GM10248 (cell line): ENCODE results near the gene DGKD.

ENCODE experiments used
- CTCF ChIA-PET: fragments of 300-600 bp; sonication (Branson Sonifier 250); formaldehyde crosslinking; extraction: SDS; loops from one replicate; lab custom pipeline; 2021; ENCODE audit warnings: antibody characterized with exemption; lab: Yijun Ruan, JAX
- POLR2A ChIA-PET: fragments of 350-650 bp; sonication (Branson Sonifier 250); formaldehyde crosslinking; extraction: SDS; loops from one replicate; lab custom pipeline; 2020; ENCODE audit warnings: antibody characterized with exemption; lab: Yijun Ruan, JAX
- DNase-seq: peaks from one replicate; pipeline ENCODE4 v3.0.0; 2012; ENCODE audit errors: extremely low spot score
- CTCF ChIP-seq: IDR thresholded peaks from 2 replicates; pipeline ENCODE4 v1.5.1; 2012; ENCODE audit warnings: mild to moderate bottlenecking, low read depth; ENCODE audit errors: extremely low read depth, missing control alignments, control extremely low read depth

Gene DGKD

GRCh38 chr2:233362742-233363141 is 8.4 kb downstream of the DGKD start:
- DNase-seq: no peak
- POLR2A ChIA-PET: no interaction called here
- no peak for TF ChIP-seq CTCF
- CTCF ChIA-PET: interaction anchor here (0.6 to 1.5 kb wide), 5 partner anchors 10 to 81 kb away, joined by 3 to 6 read pairs (median 4); no protein-coding TSS in a partner anchor

GRCh38 chr2:233363744-233364235 is 9.5 kb downstream of the DGKD start:
- POLR2A ChIA-PET: no interaction called here
- CTCF ChIA-PET: interaction anchor here (1.0 to 1.4 kb wide), 2 partner anchors 9 to 20 kb away, joined by 3 to 6 read pairs; no protein-coding TSS in a partner anchor
- no peak for DNase-seq
- TF ChIP-seq CTCF: no peak

DNA sequence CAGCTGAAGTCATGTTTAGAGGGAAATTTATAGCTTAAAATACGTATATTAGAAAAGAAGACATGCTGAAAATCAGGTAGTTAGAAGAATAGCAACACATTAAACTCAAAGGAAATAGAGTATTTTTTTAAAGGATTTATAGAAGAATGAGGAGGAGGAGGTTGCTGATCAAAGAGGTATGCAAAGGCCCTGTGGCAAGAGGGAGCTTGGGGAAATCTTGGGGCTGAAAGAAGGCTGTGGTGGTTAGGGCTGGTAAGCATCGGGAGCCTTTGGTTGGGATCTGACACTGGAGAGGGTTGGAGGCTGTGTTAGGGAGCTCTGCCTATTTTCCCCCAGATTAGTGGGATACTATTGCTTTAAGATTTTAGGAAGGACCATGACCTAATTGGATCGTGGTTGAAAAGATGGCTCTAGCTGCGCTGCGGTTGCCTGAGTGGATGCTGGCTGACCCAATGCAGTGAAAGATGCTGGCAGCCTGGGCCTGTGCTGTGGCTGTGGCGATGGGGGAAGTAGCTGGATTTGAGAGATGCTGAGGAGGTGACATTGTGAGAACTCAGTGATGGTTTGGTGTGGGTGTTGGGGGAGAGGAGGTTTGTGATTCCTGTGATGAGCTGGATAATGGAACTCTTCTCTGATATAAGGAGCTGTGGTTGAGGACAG is 11.7 kb downstream of the DGKD start:
- no peak for DNase-seq
- POLR2A ChIA-PET: no interaction called here
- CTCF ChIA-PET: interaction anchor here (0.7 to 2.0 kb wide), 7 partner anchors 9 to 51 kb away, joined by 3 to 11 read pairs (median 4); partner anchors contain the start of gene DGKD
- TF ChIP-seq CTCF: no peak

DNA sequence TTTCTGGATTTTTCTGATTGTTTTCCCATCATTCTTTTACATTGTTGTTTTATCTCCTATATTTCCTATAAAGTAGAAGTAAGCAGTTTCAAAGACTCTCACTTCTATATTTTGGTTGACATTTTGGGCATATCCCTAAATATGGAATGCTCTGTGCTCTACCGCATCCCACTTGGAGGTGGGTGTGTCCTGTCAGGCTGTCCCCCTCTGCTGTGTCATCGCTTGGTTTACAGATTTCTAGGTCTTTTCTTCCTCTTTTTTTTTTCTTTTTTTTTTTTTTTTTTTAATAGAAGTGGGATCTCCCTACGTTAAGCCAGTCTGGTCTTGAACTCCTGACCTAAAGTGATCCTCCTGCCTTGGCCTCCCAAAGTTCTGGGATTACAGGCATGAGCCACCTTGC is 13.3 kb downstream of the DGKD start:
- TF ChIP-seq CTCF: no peak
- CTCF ChIA-PET: no interaction called here
- POLR2A ChIA-PET: no interaction called here
- DNase-seq: no peak

- ChIA-PET CTCF (interaction anchor here (1.4 to 1.7 kb wide), 2 partner anchors 10 to 12 kb away, joined by 4 read pairs; no protein-coding TSS in a partner anchor), POLR2A (no interaction called here)
- TF ChIP-seq CTCF: no peak
- no peak for DNase-seq
These were observed 14.5 kb downstream of the DGKD start for GRCh38 chr2:233368756-233369155.

- POLR2A ChIA-PET: no interaction called here
- DNase-seq: no peak
- no peak for TF ChIP-seq CTCF
- CTCF ChIA-PET: interaction anchor here (1.4 to 1.7 kb wide), 2 partner anchors 10 to 13 kb away, joined by 4 read pairs; no protein-coding TSS in a partner anchor
These were observed 15.2 kb downstream of the DGKD start for GRCh38 chr2:233369462-233369861.
